Duodenal mucosa (tissue), 2 donors: ENCODE results near the gene DHDH.
"Not testable (repeated sequence)": the region's sequence is repeated elsewhere in the genome, so short reads cannot be mapped to it uniquely, and the experiment has no call there.

Experiments
- H3K27ac ChIP-seq: one replicate; pipeline ENCODE4 v1.7.0; 2013; ENCODE audit warnings: low read depth, low read length
- H3K27me3 ChIP-seq, 2 donors: one replicate each; pipeline ENCODE4 v1.7.0; 2013; ENCODE audit warnings: low read length in 2 of 2, control low read depth in 1 of 2; ENCODE audit not compliant: insufficient read depth in 2 of 2, control insufficient read depth in 1 of 2
- H3K36me3 ChIP-seq, 2 donors: one replicate each; pipeline ENCODE4 v1.7.0; 2013; ENCODE audit warnings: low read length in 2 of 2, control low read depth in 1 of 2; ENCODE audit not compliant: insufficient read depth in 2 of 2, control insufficient read depth in 1 of 2
- H3K4me1 ChIP-seq, 2 donors: one replicate each; pipeline ENCODE4 v1.7.0; 2013; ENCODE audit warnings: low read length in 2 of 2, control low read depth in 1 of 2; ENCODE audit not compliant: insufficient read depth in 2 of 2, control insufficient read depth in 1 of 2
- H3K4me3 ChIP-seq, 2 donors: one replicate each; pipeline ENCODE4 v1.7.0; 2013; ENCODE audit warnings: low read length in 2 of 2, low read depth in 1 of 2
- H3K9ac ChIP-seq, 2 donors: one replicate each; pipeline ENCODE4 v1.7.0; 2013; ENCODE audit warnings: low read length in 2 of 2, low read depth in 1 of 2
- H3K9me3 ChIP-seq, 2 donors: one replicate each; pipeline ENCODE4 v1.7.0; 2013; ENCODE audit warnings: low read length in 2 of 2, control low read depth in 1 of 2; ENCODE audit not compliant: control insufficient read depth in 1 of 2

Gene DHDH

GRCh38 chr19:48914181-48914580, 19.3 kb upstream of the DHDH start:
- Histone ChIP-seq H3K27ac (no peak overlapping the region), H3K4me1 (no peaks in the 10 kb centered on the region), H3K4me3 (no peak overlapping the region), H3K9me3 (no peaks in the 10 kb centered on the region), H3K9ac (no peak overlapping the region), H3K36me3 (peaks cover 50 to 82% of the 10 kb centered on the region in 2 donors), H3K27me3 (no peaks in the 10 kb centered on the region)

DNA sequence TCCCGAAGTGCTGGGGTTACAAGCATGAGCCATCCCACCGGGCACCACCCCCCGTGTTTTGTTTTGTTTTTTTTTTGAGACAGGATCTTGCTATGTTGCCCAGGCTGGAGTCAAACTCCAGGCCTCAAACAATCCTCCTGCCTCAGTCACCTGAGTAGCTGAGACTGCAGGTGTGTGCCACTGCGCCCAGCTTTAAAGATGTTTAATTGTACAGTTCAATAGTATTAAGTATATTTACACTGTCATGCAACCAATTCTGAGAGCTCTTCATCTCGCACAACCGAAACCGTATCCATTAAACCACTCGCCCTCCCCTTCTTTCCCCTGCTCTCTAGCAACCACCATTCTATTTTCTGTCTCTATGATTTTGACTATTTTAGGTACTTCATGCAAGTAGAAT, 17.7 kb upstream of the DHDH start:
- Histone ChIP-seq H3K9ac (no peak overlapping the region), H3K4me3 (no peak overlapping the region), H3K9me3 (no peaks in the 10 kb centered on the region), H3K27ac (no peak overlapping the region), H3K4me1 (no peaks in the 10 kb centered on the region), H3K27me3 (no peaks in the 10 kb centered on the region), H3K36me3 (peaks cover 48 to 82% of the 10 kb centered on the region in 2 donors)

DNA sequence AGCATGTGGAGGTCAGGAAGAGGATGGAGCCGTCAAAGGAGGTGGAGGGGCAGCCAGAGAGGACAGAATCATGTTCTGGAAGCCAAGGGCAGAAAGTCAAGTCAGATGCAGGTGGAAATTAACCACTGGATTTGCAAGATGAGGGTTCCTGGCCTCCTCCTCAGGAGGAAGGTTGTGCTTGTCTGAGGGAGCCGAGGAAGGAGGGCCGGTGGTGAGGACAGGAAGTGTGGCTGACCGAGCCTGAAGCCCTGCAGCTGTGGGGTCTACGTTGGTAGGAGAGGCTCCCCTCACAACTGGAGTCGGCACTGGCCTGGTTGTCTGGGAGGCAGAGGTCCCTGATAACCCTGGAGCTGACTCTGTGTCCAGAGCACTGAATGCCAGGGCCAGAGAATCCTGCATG, 15.4 kb upstream of the DHDH start:
- H3K27ac ChIP-seq: no peak overlapping the region
- no peaks in the 10 kb centered on the region for H3K27me3 ChIP-seq
- H3K9me3 ChIP-seq: no peaks in the 10 kb centered on the region
- H3K4me1 ChIP-seq: no peaks in the 10 kb centered on the region
- H3K4me3 ChIP-seq: no peak overlapping the region
- peaks cover 41 to 80% of the 10 kb centered on the region in 2 donors for H3K36me3 ChIP-seq
- H3K9ac ChIP-seq: no peak overlapping the region

DNA sequence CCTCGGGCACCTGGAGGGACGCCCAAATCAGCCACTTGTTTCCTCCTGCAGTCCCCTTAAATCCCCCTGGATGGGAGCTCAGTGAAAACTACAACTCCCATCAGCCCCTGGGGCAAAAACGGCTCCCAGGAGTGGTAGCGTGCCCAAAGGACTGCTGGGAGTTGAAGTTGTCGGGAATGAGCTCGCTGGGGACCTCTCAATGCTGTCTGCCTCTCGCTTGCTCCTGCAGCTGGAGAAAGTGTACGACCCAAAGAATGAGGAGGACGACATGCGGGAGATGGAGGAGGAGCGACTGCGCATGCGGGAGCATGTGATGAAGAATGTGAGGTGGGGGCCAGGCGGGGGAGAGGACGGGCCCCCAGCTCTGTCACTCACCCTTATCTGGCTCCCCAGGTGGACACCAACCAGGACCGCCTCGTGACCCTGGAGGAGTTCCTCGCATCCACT, 14.7 kb upstream of the DHDH start:
- no peak overlapping the region for H3K9ac ChIP-seq
- no peaks in the 10 kb centered on the region for H3K4me1 ChIP-seq
- H3K27me3 ChIP-seq: no peaks in the 10 kb centered on the region
- no peaks in the 10 kb centered on the region for H3K9me3 ChIP-seq
- peaks cover 37 to 75% of the 10 kb centered on the region in 2 donors for H3K36me3 ChIP-seq
- no peak overlapping the region for H3K4me3 ChIP-seq
- H3K27ac ChIP-seq: no peak overlapping the region

DNA sequence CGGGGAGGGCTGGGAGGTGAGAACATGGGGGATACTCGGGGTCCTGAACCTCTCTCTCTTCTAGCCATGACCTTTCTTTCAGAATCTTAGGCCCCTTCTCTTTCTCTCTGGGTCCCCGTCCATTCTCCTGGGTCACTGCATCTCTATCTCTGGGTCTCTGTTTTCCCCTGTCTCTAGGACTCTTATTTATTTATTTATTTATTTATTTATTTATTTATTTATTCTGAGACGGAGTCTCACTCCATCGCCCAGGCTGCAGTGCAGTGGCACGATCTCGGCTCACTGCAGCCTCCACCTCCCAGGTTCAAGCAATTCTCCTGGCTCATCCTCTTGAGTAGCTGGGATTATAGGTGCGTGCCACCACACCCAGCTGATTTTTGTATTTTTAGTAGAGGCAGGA, 14.2 kb upstream of the DHDH start:
- H3K9ac ChIP-seq, H3K27me3 ChIP-seq, H3K9me3 ChIP-seq, H3K4me3 ChIP-seq, H3K27ac ChIP-seq, H3K4me1 ChIP-seq: not testable (repeated sequence)
- H3K36me3 ChIP-seq: peaks cover 36 to 72% of the 10 kb centered on the region in 2 donors

GRCh38 chr19:48920949-48921348, 12.6 kb upstream of the DHDH start:
- no peak overlapping the region for H3K9ac ChIP-seq
- H3K4me1 ChIP-seq: no peaks in the 10 kb centered on the region
- H3K36me3 ChIP-seq: peaks cover 28 to 55% of the 10 kb centered on the region in 2 donors
- no peaks in the 10 kb centered on the region for H3K9me3 ChIP-seq
- H3K27me3 ChIP-seq: no peaks in the 10 kb centered on the region
- no peak overlapping the region for H3K27ac ChIP-seq
- H3K4me3 ChIP-seq: no peak overlapping the region

GRCh38 chr19:48921721-48922500, 11.6 kb upstream of the DHDH start:
- Histone ChIP-seq H3K27ac (no peak overlapping the region), H3K4me3 (no peak overlapping the region), H3K4me1 (peaks cover 0 to 2% of the 10 kb centered on the region in 2 donors), H3K9ac (no peak overlapping the region), H3K36me3 (peaks cover 26 to 50% of the 10 kb centered on the region in 2 donors), H3K27me3 (no peaks in the 10 kb centered on the region), H3K9me3 (no peaks in the 10 kb centered on the region)

- H3K27me3 ChIP-seq: no peaks in the 10 kb centered on the region
- no peak overlapping the region for H3K27ac ChIP-seq
- no peak overlapping the region for H3K4me3 ChIP-seq
- peaks cover 25 to 49% of the 10 kb centered on the region in 2 donors for H3K36me3 ChIP-seq
- H3K4me1 ChIP-seq: peaks cover 0 to 3% of the 10 kb centered on the region in 2 donors
- H3K9me3 ChIP-seq: no peaks in the 10 kb centered on the region
- no peak overlapping the region for H3K9ac ChIP-seq
These were observed 10.7 kb upstream of the DHDH start for GRCh38 chr19:48922548-48923490.

GRCh38 chr19:48925240-48925843, 8.2 kb upstream of the DHDH start:
- no peaks in the 10 kb centered on the region for H3K27me3 ChIP-seq
- H3K27ac ChIP-seq: no peak overlapping the region
- peaks cover 11 to 26% of the 10 kb centered on the region in 2 donors for H3K36me3 ChIP-seq
- no peaks in the 10 kb centered on the region for H3K9me3 ChIP-seq
- peaks cover 0 to 7% of the 10 kb centered on the region in 2 donors for H3K4me1 ChIP-seq
- no peak overlapping the region for H3K4me3 ChIP-seq
- H3K9ac ChIP-seq: no peak overlapping the region

DNA sequence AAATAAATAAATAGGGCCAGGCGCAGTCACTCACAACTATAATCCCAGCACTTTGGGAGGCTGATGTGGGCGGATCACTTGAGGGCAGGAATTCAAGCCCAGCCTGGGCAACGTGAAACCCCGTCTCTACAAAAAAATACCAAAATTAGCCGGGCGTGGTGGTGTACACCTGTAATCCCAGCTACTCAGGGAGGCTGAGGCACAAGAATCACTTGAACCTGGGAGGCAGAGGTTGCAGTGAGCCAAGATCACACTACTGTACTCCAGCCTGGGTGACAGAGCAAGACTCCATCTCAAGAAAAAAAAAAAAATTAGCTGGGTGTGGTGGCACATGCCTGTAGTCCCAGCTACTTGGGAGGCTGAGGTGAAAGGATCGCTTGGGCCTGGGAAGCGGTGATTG, 7.6 kb upstream of the DHDH start:
- not testable (repeated sequence) for H3K9ac ChIP-seq, H3K27me3 ChIP-seq, H3K27ac ChIP-seq, H3K9me3 ChIP-seq, H3K4me1 ChIP-seq, H3K4me3 ChIP-seq
- H3K36me3 ChIP-seq: peaks cover 11 to 22% of the 10 kb centered on the region in 2 donors
